GM21825 (cell line): ENCODE data around the gene COX7C.
"Not testable (repeated sequence)": the region's sequence is repeated elsewhere in the genome, so short reads cannot be mapped to it uniquely, and the experiment has no call there.

Experiments
- ATAC-seq: cut with Tn5 transposase; IDR thresholded peaks from one replicate; pipeline ENCODE4 v1.9.1; 2021; ENCODE audit warnings: mild to moderate bottlenecking, moderate library complexity; ENCODE audit not compliant: unreplicated experiment

The COX7C gene, protein sequence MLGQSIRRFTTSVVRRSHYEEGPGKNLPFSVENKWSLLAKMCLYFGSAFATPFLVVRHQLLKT

DNA sequence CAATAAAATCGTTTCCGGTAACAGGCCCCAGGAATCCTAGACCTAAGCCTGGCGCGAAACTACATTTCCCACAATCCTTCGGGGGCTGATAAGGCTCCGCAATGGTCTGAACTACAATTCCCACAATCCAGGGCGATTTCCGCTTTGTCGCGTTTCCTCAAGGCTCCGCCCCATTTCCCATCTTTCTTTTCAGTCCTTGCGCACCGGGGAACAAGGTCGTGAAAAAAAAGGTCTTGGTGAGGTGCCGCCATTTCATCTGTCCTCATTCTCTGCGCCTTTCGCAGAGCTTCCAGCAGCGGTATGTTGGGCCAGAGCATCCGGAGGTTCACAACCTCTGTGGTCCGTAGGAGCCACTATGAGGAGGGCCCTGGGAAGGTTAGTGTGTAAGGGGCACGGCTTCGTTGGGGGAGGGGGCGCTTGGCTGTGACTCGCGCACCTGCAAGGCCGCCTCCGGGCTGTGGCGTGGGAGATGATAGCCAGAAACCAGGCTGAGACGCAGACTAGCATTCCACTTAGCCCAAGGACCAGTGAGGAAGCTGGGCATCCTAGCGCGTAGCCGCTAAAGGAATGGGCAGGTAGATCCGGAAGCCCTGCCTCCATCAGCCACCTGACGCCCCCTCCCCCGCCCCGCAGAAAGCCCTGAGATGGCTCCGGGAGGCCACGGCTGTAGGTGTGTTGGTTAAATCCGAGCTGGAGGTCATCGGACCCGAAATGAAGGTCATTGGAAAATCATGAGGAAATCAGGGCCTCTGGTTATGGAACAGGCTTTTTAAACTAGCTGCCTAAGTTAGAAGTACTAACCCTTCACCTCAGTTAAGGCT is at the start of gene COX7C:
Gene COX7C, plus strand, starts transcription at position 186 of the 821 bp plus-strand sequence. Its CDS starts 115 bp downstream, at position 301.
- peak; percentile 100 for ATAC-seq

DNA sequence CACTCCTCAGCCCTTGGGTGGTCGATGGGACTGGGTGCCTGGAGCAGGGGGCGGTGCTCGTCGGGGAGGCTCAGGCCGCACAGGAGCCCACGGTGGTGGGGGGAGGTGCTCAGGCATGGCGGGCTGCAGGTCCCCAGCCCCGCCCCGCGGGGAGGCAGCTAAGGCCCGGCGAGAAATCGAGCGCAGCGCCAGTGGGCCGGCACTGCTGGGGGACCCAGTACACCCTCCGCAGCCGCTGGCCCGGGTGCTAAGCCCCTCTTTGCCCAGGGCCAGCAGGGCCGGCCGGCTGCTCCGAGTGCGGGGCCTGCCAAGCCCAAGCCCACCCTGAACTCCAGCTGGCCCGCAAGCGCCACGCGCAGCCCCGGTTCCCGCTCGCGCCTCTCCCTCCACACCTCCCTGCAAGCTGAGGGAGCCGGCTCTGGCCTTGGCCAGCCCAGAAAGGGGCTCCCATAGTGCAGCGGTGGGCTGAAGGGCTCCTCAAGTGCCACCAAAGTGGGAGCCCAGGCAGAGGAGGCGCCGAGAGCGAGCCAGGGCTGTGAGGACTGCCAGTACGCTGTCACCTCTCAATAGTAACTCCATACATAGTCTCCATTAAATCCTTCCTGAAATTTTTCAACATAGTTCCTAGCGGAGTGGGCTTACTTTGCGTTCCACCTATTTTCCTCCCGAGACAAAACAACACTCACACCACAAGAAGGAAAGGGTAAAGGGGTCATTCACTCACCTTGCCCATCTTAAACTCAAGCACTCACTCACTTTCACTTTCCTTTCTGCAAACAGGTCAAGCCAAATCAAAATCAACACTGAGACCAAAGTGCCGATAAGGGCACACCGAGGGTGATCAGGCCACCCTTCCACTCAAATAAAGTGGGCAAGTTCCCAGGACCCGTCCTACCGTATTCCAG is 48.0 kb upstream of the COX7C start:
- not testable (repeated sequence) for ATAC-seq

DNA sequence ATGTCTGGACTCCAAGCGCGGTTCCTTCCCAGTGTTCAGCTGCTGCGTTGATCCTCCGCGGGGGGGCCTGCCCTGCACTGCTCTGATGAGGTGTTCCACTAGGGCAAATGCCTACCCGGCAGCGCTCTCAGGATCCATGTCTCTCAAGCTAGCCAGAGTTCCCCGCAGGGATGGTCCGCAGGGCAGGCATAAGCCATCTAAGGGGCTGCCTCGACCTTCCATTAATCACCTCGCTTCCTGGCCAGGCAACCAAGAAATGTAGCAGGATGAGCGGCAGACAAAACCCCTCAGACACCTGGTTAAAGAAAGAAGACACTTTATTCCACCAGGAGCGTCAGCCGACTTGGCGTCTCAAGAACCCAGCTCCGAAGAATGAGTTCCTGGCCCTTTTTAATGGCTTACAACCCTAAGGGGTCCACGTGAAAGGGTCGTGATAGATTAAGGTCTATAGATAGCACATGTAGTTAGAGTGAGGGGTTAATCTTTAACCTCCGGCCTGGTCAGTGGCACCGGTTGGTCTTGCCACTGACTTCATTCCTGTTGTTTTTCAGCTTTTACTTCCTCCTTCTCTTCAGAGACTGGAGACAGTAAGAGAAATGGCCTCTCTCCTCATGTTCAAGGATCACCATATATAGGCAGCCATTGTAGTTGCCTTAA is 47.2 kb upstream of the COX7C start:
- ATAC-seq = no peak

DNA sequence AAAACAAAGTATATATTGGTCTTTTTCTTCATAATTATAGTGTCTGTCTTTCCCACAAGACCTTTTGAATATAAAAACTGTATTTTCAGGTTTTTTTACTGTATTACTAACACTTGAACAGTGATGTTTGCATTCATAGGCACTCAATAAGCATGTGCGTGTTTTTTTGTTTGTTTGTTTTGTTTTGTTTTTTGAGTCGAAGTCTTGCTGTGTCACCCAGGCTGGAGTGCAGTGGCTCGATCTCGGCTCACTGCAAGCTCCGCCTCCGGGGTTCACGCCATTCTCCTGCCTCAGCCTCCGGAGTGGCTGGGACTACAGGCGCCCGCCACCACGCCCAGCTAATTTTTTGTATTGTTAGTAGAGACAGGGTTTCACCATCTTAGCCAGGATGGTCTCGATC is 46.6 kb upstream of the COX7C start:
- not testable (repeated sequence) for ATAC-seq

DNA sequence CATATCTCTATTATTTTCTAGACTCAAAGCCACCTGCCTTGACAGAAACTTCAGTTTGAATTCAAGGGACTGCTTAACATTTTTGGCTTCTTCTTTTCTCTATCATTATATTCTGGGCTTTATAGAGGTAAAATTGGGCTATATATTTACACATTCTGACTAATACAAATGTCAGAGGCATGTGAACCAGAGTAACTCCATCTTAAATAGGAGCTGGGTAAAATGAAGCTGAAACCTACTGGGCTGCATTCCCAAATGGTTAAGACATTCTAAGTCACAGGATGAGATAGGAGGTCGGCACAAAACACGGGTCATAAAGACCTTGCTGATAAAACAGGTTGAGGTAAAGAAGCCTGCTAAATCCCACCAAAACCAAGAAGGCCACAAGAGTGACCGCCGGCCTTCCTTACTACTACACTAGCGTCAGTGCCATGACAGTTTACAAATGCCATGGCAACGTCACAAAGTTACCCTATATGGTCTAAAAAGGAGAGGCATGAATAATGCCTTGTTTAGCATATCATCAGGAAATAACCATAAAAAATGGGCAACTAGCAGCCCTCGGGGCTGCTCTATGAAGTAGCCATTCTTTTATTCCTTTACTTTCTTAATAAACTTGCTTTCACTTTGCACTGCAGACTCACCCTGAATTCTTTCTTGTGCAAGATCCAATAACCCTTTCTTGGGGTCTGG is 44.8 kb upstream of the COX7C start:
- ATAC-seq = no peak

DNA sequence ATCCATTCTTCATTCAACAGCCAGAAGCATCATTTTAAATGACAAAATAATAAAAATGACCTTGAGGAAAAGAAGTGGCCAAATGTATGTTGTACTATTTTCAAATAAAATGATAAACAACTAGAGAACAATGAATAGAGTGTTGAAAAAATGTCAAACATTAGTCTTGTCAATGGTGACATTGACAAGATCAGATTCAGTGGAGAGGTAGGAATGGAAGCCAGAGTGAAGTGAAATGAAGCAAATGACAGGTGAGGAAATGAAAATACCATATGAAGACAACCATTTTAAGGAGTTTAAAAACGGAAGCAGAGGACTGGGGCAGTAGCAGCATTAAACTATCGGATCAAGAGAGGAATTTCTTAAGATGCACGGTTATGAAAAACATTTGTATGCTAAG is 38.2 kb upstream of the COX7C start:
- ATAC-seq = no peak

DNA sequence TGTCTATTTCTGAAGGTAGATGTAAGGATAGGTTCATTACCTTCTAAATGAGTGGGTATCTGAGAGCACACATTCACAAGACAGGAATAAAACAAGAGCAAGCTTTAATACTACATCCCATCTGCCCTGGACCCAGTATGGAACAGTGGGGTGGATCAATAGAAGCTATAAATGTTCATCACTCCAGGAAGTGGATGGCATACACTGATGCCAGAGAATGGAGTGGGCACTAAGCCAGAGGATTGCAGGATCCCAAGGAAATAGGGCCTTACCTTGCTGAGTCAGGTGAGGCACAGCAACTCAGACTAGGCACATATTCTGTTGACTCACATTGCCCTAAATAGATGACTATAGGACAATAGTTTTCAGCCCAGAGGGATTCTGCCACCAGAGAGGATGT is 21.3 kb upstream of the COX7C start:
- no peak for ATAC-seq

DNA sequence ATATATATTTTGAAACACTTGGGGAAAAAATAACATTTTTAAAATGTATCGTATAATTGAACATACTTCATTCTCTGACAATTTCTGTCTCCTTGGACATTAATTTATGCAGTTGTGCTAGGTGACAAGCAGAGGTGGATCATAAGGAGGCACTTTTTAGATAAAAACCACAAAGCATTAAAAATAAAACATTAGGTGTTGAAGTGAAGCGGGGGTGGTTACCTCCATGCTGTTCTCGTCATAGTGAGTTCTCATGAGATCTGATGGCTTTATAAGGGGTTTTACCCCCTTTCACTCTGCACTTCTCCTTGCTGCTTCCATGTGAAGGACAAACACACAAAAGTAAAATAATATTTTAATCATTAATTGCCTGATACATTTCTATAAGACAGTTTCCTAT is 11.9 kb upstream of the COX7C start:
- no peak for ATAC-seq

DNA sequence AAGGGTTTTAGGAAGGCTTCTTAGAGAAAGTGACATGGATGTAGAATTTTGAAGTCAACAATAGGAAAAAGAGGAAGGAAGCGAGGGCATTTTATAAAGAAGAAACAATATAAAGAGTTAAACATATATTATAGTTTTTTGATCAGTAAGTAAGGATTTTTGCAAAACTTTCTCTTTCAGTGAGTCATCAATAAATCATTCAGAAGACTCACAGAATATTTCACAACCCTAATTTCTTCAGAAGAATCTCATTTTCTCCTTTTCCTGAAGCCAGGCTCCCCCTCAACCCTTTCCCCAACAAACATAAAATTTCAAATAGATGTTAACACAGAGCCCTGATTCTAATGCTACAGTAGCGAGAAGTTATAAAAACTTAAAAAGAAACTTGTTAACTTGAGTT is 4.3 kb upstream of the COX7C start:
- no peak for ATAC-seq

DNA sequence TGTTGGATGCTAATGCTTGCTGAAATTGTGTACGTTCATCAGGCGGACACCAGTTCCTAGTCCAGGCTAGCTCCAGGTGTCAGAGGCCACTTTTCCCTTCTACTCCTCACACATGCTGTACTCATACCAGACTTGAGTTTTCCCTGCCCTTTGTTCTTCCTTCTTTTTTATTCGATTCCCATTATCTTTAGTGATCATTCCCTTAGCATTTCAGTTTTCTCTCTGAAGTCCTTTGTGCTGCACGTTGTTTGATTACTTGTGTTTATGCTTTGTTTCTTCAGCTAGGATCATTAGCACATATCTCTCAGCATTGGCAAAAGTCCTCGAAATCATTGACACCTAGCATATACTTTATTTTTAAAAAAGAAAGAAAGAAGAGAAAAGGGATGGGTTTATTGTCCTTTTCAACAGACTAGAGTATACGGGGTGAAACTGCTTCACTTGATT is 409 bp upstream of the COX7C start:
- ATAC-seq = no peak

DNA sequence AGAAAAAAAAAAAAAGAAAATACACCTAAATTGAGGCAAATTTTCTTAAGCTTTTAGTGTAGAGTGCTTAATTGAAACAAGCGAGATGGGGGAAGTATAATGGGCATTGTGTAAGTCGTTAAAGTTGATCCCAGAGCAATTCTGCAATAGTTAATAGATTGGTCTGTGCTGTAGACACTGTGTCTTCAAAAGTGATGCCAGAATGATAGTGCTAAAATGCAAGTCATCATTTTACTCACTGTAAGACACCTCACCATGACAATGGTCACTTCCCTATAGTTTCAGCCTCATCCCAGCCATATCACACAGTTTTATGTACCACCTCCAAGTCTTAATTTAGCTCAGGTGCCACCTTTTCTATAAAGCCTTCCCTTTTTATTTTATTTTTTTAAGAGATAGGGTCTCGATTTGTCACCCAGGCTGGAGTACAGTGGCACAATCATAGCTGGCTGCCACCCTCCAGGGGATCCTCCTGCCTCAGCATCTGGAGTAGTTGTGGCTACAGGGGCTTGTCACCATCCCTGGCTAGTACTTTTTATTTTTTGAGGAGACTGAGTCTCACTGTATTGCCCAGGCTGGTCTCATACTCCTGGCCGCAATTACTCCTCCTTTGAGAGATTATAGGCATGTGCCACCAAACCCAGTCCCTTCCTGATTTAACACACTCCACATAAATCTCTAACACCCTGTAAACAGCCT is 6.2 kb downstream of the COX7C start:
- no peak for ATAC-seq

DNA sequence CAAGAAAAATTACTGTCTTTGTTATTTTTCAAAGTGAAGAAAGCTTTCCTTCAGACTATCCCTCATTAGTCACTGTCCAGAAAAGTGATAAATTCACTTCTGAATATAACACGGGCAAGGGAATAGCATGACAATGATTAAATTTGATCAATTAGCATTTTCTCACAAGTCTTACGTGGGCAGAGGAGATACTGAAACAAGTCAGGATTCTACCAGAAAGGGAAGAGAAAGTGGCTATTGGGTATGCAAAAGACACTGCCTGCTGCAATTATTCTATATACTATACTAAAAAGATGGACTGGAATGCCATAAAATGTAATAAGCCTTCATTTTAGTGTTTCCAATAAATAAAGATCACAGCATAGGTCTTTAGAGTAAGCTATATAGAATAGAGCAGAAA is 7.4 kb downstream of the COX7C start:
- no peak for ATAC-seq

DNA sequence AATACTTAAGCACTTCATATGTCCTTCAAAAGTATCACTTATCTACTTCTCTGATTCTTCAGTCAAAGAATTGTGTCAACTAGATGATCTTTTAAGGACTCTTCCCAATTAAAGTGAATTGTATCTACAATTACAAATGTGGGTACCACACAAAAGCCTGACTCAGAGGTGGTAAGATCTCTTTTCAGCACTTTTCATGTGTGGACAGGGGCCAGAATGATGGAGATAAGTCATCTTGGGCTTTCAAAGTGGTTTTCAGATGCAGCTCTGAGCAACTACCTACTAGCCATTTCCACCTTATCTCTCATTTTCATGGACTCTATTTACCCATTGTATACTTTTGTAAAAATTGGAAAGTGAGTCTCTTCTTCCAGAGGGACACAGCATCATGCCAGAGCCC is 8.4 kb downstream of the COX7C start:
- no peak for ATAC-seq

DNA sequence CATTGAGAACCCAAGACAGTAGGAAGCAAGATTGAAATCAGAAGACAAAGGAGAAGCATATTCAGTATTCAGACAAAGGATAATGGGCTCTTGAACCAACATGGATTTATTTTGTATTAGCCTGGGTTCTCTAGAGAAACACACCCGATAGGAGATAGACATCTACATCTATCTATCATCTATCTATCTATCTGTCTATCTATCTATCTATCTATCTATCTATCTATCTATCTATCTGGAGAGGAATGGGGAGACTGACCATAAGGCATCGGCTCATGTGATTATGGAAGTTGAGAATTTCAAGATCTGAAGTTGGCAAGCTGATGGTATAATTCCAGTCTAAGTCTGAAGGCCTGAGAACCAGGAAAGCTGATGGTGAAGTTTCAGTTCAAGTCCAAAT is 13.4 kb downstream of the COX7C start:
- no peak for ATAC-seq

DNA sequence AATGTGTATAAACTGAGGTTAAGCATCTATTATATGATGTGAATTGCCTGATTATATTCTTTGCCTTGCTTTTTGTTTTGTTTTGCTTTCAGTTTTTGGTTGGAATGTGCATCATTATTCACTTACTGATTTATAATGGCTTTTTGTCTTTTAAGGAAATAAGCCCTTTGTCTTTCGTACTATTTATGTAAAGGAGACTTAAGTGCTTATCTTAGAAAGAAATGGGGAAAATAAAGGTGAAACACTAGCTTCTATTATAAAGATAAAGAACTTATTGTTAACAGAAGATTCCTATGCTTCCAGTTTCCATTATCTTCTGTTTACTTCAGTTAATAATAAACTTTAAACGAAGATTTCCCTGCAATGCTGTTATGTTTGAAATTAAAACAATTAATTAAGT is 23.3 kb downstream of the COX7C start:
- ATAC-seq = no peak

DNA sequence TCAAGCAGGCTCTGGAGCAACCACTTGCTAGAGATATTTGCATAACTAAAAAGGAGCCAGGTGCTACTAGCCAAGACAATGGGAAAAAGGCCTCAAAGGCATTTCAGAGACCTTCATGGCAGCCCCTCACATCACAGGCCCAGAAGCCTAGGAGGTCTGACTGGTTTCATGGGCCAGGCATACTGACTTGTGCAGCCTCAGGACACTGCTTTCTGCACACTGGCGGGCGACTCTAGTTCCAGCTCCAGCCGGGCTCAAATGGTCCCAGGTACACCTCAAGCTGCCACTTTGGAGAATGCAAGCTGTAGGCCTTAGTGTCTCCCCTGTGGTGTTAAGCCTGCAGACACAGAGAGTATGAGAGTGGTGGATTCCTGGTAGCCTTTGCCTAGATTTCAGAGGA is 27.1 kb downstream of the COX7C start:
- ATAC-seq = no peak

DNA sequence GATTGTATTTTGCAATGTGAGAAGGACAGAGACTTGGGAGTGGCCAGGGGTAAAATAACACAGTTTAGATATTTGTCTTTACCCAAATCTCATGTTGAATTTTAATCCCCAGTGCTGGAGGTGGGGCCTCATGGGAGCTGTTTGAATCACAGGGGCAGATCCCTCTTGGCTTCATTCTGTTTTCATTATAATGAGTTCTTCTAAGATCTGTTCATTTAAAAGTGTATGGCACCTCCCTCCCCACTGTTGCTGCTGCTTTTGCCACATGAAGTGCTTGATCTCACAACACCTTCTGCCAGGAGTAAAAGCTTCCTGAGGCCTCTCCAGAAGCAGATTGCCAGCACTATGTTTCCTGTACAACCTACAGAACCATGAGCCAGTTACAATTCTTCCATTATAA is 28.1 kb downstream of the COX7C start:
- no peak for ATAC-seq

DNA sequence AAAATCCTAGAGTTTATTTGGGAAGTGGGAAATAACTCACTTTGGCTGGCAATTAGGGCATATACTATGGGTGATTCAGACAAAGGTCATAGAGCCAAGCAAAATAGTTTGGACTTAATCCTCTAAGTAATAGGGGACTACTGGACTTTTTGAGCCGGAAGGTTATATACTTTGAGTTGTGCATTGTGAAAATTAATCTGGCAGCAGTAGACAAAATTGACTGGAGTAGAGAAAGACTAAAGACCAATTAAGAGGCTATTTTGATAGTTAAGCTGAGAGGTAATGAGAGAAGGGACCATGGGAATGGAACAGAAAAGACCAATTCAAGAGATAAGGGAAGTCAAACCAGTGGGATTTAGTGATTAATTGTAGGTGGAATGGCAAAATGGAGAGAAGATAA is 28.9 kb downstream of the COX7C start:
- ATAC-seq = no peak

DNA sequence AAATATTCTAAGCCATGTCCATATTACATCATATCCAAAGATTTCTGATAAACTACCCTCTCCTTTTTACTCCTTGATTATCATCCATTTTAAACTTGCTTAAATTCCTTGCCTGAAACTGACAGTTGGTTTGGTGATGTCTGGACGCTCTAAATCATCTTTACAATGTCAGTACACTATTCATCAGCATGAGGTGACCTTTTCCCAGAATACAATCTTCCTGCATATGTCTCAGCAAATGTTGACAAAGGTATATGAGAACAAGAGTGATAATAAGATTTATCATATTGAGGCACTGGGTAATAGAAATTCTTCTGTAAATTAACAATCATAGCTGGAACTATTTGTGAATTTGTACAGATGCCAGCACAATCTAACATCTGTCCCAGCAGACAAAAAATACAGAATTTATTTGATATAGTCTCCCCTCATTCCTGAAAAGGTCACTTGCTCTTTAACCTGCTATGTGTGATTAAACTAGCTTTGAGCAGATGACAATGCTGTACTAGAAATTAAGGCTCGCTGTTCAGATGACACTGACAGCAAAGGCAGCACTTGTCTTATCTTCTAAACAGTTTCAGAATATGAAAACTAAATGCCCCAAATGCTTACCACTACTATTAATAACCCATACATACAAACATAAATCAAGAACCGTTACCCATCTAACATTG is 32.2 kb downstream of the COX7C start:
- no peak for ATAC-seq

DNA sequence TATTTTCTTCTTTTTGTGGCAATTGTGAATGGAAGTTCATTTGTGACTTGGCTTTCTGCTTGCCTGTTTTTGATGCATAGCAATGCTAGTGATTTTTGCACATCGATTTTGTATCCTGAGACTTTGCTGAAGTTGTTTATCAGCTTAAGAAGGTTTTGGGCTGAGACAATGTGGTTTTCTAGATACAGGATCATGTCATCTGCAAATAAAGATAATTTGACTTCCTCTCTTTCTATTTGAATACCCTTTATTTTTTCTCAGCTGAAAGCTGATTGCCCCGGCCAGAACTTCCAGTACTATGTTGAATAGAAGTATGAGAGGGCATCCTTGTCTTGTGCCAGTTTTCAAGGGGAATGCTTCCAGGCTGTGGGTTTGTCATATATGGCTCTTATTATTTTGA is 43.0 kb downstream of the COX7C start:
- not testable (repeated sequence) for ATAC-seq
